ENCODE results near the gene APBB2.
A peak's percentile ranks its signal among the peaks of the same experiment; 100 is the strongest.

APBB2 gene

DNA sequence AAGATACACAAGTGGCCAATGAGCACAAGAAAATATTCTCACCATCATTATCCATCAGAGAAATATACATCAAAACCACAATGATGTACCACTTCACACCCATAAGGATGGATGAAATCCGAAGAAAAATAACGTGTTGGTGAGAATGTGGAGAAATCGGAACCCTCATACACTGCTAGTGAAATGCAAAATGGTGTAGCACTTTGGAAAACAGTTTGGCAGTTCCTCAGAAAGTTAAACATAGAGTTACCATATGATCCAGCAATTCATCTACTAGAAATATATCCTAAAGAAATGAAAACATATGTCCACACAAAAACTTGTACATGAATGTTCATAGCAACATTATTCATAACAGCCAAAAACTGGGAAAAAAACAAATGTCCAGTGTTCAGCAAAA, 18.5 kb upstream of the APBB2 start:
- TF ChIP-seq EZH2phosphoT487 (IDR thresholded peaks at IDR 0.05; ENCODE audit: borderline replicate concordance, low read length) = no peak
- TF ChIP-seq, protein P1, sequence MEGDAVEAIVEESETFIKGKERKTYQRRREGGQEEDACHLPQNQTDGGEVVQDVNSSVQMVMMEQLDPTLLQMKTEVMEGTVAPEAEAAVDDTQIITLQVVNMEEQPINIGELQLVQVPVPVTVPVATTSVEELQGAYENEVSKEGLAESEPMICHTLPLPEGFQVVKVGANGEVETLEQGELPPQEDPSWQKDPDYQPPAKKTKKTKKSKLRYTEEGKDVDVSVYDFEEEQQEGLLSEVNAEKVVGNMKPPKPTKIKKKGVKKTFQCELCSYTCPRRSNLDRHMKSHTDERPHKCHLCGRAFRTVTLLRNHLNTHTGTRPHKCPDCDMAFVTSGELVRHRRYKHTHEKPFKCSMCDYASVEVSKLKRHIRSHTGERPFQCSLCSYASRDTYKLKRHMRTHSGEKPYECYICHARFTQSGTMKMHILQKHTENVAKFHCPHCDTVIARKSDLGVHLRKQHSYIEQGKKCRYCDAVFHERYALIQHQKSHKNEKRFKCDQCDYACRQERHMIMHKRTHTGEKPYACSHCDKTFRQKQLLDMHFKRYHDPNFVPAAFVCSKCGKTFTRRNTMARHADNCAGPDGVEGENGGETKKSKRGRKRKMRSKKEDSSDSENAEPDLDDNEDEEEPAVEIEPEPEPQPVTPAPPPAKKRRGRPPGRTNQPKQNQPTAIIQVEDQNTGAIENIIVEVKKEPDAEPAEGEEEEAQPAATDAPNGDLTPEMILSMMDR (IDR thresholded peaks at IDR 0.05; ENCODE audit: low read depth, low read length, poor library complexity, severe bottlenecking) = no peak
- Histone ChIP-seq H3K4me3 (ENCODE audit: low read length) (no peak overlapping the region), H3K27ac (ENCODE audit: low read depth, low read length) (no peak overlapping the region), H3K9me2 (replicated peaks; ENCODE audit: control insufficient read depth, low read length) (no peaks in the 10 kb centered on the region), H3K4me1 (ENCODE audit: control insufficient read depth, low read length) (peaks cover 7% of the 10 kb centered on the region; the same call in 1 of the 2 replicates), H3K9me3 (ENCODE audit: control insufficient read depth, insufficient read depth, low read length) (no peaks in the 10 kb centered on the region), H4K20me1 (ENCODE audit: control insufficient read depth, insufficient read depth, low read depth, low read length) (no peaks in the 10 kb centered on the region), H3F3A (ENCODE audit: control insufficient read depth, insufficient read depth) (no peaks in the 10 kb centered on the region), H3K27me3 (ENCODE audit: control insufficient read depth, low read length) (peaks cover 4% of the 10 kb centered on the region; the same call in 1 of the 2 replicates), H3K4me2 (ENCODE audit: low read length) (no peak overlapping the region), H3K79me2 (ENCODE audit: control insufficient read depth, low read length) (no peaks in the 10 kb centered on the region), H3K36me3 (ENCODE audit: control insufficient read depth, low read length) (no peaks in the 10 kb centered on the region)

GRCh38 chr4:41232406-41232805, 18.1 kb upstream of the APBB2 start:
- Histone ChIP-seq H4K20me1 (ENCODE audit: control insufficient read depth, insufficient read depth, low read depth, low read length) (no peaks in the 10 kb centered on the region), H3K27me3 (ENCODE audit: control insufficient read depth, low read length) (peaks cover 4% of the 10 kb centered on the region; the same call in 1 of the 2 replicates), H3K36me3 (ENCODE audit: control insufficient read depth, low read length) (no peaks in the 10 kb centered on the region), H3K4me3 (ENCODE audit: low read length) (no peak overlapping the region), H3K9me3 (ENCODE audit: control insufficient read depth, insufficient read depth, low read length) (no peaks in the 10 kb centered on the region), H3K79me2 (ENCODE audit: control insufficient read depth, low read length) (no peaks in the 10 kb centered on the region), H3K27ac (ENCODE audit: low read depth, low read length) (no peak overlapping the region), H3F3A (ENCODE audit: control insufficient read depth, insufficient read depth) (no peaks in the 10 kb centered on the region), H3K4me1 (ENCODE audit: control insufficient read depth, low read length) (peaks cover 7% of the 10 kb centered on the region; the same call in 1 of the 2 replicates), H3K9me2 (replicated peaks; ENCODE audit: control insufficient read depth, low read length) (no peaks in the 10 kb centered on the region), H3K4me2 (ENCODE audit: low read length) (no peak overlapping the region)
- TF ChIP-seq, protein P1 (IDR thresholded peaks at IDR 0.05; ENCODE audit: low read depth, low read length, poor library complexity, severe bottlenecking) = peak; percentile 67
- TF ChIP-seq EZH2phosphoT487 (IDR thresholded peaks at IDR 0.05; ENCODE audit: borderline replicate concordance, low read length) = no peak

DNA sequence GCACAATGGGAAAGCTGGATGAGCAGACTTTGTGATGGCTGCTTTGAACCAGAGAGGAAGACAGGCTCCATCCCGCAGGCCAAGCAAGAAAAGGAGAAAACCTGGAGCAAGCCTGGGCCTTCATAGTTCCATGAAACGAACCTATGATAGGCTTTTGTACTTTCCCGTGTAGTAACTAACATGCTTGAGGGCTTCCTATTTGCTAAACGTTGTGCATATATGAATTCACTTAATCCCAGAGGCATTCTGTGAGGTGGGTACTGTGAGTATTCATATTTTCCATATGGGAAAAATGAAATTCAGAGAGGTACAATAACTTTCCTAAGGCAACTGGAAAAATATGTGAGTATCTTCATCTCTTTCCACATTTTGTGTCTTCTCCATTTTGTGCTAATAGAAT, 13.6 kb upstream of the APBB2 start:
- no peaks in the 10 kb centered on the region for H3K9me3 ChIP-seq (ENCODE audit: control insufficient read depth, insufficient read depth, low read length)
- H4K20me1 ChIP-seq (ENCODE audit: control insufficient read depth, insufficient read depth, low read depth, low read length) = no peaks in the 10 kb centered on the region
- no peak overlapping the region for H3K27ac ChIP-seq (ENCODE audit: low read depth, low read length)
- peaks cover 4% of the 10 kb centered on the region for H3K27me3 ChIP-seq (ENCODE audit: control insufficient read depth, low read length)
- H3F3A ChIP-seq (ENCODE audit: control insufficient read depth, insufficient read depth) = no peaks in the 10 kb centered on the region
- peaks cover 7% of the 10 kb centered on the region; the same call in 1 of the 2 replicates for H3K4me1 ChIP-seq (ENCODE audit: control insufficient read depth, low read length)
- no peak for TF ChIP-seq EZH2phosphoT487 (IDR thresholded peaks at IDR 0.05; ENCODE audit: borderline replicate concordance, low read length)
- TF ChIP-seq, protein P1 (IDR thresholded peaks at IDR 0.05; ENCODE audit: low read depth, low read length, poor library complexity, severe bottlenecking) = no peak
- no peak overlapping the region for H3K4me3 ChIP-seq (ENCODE audit: low read length)
- no peaks in the 10 kb centered on the region for H3K9me2 ChIP-seq (replicated peaks; ENCODE audit: control insufficient read depth, low read length)
- H3K4me2 ChIP-seq (ENCODE audit: low read length) = no peak overlapping the region
- no peaks in the 10 kb centered on the region for H3K79me2 ChIP-seq (ENCODE audit: control insufficient read depth, low read length)
- no peaks in the 10 kb centered on the region for H3K36me3 ChIP-seq (ENCODE audit: control insufficient read depth, low read length)

All from DOHH2 (cell line).